ENCODE results near the gene RETREG3. TPM values are rescaled to one million over a fixed set of nuclear protein-coding genes. Genes with fewer than 3 reads are reported as not detected.
A peak's percentile ranks its signal among the peaks of the same experiment; 100 is the strongest.
"Not testable (repeated sequence)": the region's sequence is repeated elsewhere in the genome, so short reads cannot be mapped to it uniquely, and the experiment has no call there.

RETREG3 gene
- total and polyA plus RNA-seq, 3 experiments from 2014 or later, result 39.7 to 109 (median 40.3) TPM

GRCh38 chr17:42562388-42563142 lies 46.6 kb downstream of the RETREG3 start:
- Histone ChIP-seq H3K4me3 (ENCODE audit: low read length) (peak overlapping the region; percentile 93), H3K27me3 (ENCODE audit: insufficient read depth, low read length, poor library complexity, severe bottlenecking) (no peaks in the 10 kb centered on the region), H3K27ac (ENCODE audit: low read depth, low read length) (peak overlapping the region; percentile 73), H3K9me3 (ENCODE audit: low read length) (no peaks in the 10 kb centered on the region), H3K36me3 (ENCODE audit: insufficient read depth, low read length) (peaks cover 8% of the 10 kb centered on the region), H3K4me1 (ENCODE audit: insufficient read depth, low read length) (peaks cover 38% of the 10 kb centered on the region)
- H3K4me1 Mint-ChIP-seq, result peaks cover 33 to 46% (median 38%) of the 10 kb centered on the region in 3 donors
- POLR2A ChIA-PET, result interaction anchor here (0.9 kb wide), 1 partner anchor 24 kb away, joined by 3 read pairs; no protein-coding TSS in a partner anchor
- peak overlapping the region; percentile 71 to 98 (median 96) for H3K27ac Mint-ChIP-seq
- CTCF ChIA-PET, result interaction anchor here (2.5 to 2.8 kb wide), 2 partner anchors 8 to 15 kb away, joined by 6 to 9 read pairs; partner anchors contain the start of gene PSMC3IP
- no peaks in the 10 kb centered on the region for H3K9me3 Mint-ChIP-seq
- DNase-seq, result no peak
- no peaks in the 10 kb centered on the region for H3K27me3 Mint-ChIP-seq
- H3K4me3 Mint-ChIP-seq, result peak overlapping the region; percentile 84 to 99 (median 93)
- peaks cover 0 to 37% (median 3%) of the 10 kb centered on the region in 3 donors for H3K36me3 Mint-ChIP-seq

GRCh38 chr17:42561897-42562387 lies 47.2 kb downstream of the RETREG3 start, which contains the start of gene COASY:
Gene COASY (plus strand): TSS chr17:42562148. CDS start chr17:42562623, 475 bp downstream.
- Mint-ChIP-seq H3K36me3 (peaks cover 0 to 31% (median 3%) of the 10 kb centered on the region in 3 donors), H3K27ac (peak within 1 kb of the TSS; percentile 71 to 98 (median 96)), H3K9me3 (no peaks in the 10 kb centered on the region), H3K4me1 (peaks cover 28 to 40% (median 37%) of the 10 kb centered on the region in 3 donors), H3K4me3 (peak within 1 kb of the TSS; percentile 84 to 99 (median 93)), H3K27me3 (no peaks in the 10 kb centered on the region)
- Histone ChIP-seq H3K4me1 (ENCODE audit: insufficient read depth, low read length) (peaks cover 36% of the 10 kb centered on the region), H3K9me3 (ENCODE audit: low read length) (no peaks in the 10 kb centered on the region), H3K4me3 (ENCODE audit: low read length) (peak within 1 kb of the TSS; percentile 93), H3K36me3 (ENCODE audit: insufficient read depth, low read length) (peaks cover 8% of the 10 kb centered on the region), H3K27ac (ENCODE audit: low read depth, low read length) (peak within 1 kb of the TSS; percentile 73), H3K27me3 (ENCODE audit: insufficient read depth, low read length, poor library complexity, severe bottlenecking) (no peaks in the 10 kb centered on the region)
- ChIA-PET POLR2A (interaction anchor here (0.9 kb wide), 1 partner anchor 25 kb away, joined by 3 read pairs; no protein-coding TSS in a partner anchor), CTCF (interaction anchor here (2.5 kb wide), 1 partner anchor 16 kb away, joined by 6 read pairs; the partner anchor contains the start of gene PSMC3IP)
- DNase-seq, result peak; percentile 84 to 94 (median 88)

GRCh38 chr17:42560246-42560645 lies 48.9 kb downstream of the RETREG3 start:
- no peak for DNase-seq
- Mint-ChIP-seq H3K9me3 (no peaks in the 10 kb centered on the region), H3K4me3 (peak overlapping the region in 6 of 7 donors; percentile 13 to 85 (median 72)), H3K36me3 (peaks cover 0 to 23% (median 3%) of the 10 kb centered on the region in 3 donors), H3K27ac (peak overlapping the region in 3 of 8 donors; percentile 60 to 98 (median 61)), H3K27me3 (no peaks in the 10 kb centered on the region), H3K4me1 (peaks cover 25 to 38% (median 37%) of the 10 kb centered on the region in 3 donors)
- POLR2A ChIA-PET, result no interaction called here
- Histone ChIP-seq H3K9me3 (ENCODE audit: low read length) (no peaks in the 10 kb centered on the region), H3K36me3 (ENCODE audit: insufficient read depth, low read length) (peaks cover 4% of the 10 kb centered on the region), H3K4me1 (ENCODE audit: insufficient read depth, low read length) (peaks cover 33% of the 10 kb centered on the region), H3K4me3 (ENCODE audit: low read length) (no peak overlapping the region), H3K27me3 (ENCODE audit: insufficient read depth, low read length, poor library complexity, severe bottlenecking) (no peaks in the 10 kb centered on the region), H3K27ac (ENCODE audit: low read depth, low read length) (no peak overlapping the region)
- CTCF ChIA-PET, result interaction anchor here (0.9 kb wide), 1 partner anchor 18 kb away, joined by 3 read pairs; no protein-coding TSS in a partner anchor

GRCh38 chr17:42559075-42559474 lies 50.1 kb downstream of the RETREG3 start:
- Mint-ChIP-seq H3K4me3 (no peak overlapping the region), H3K4me1 (peaks cover 30 to 45% (median 43%) of the 10 kb centered on the region in 3 donors), H3K27me3 (no peaks in the 10 kb centered on the region), H3K36me3 (peaks cover 0 to 15% (median 3%) of the 10 kb centered on the region in 3 donors), H3K9me3 (no peaks in the 10 kb centered on the region), H3K27ac (peak overlapping the region in 1 of 8 donors; percentile 38)
- H3K36me3 ChIP-seq (ENCODE audit: insufficient read depth, low read length), result no peaks in the 10 kb centered on the region
- CTCF ChIA-PET, result interaction anchor here (0.8 kb wide), 1 partner anchor 18 kb away, joined by 3 read pairs; no protein-coding TSS in a partner anchor
- POLR2A ChIA-PET, result interaction anchor here (0.5 kb wide), 1 partner anchor 371 kb away, joined by 3 read pairs; no protein-coding TSS in a partner anchor
- H3K4me3 ChIP-seq (ENCODE audit: low read length), result no peak overlapping the region
- H3K4me1 ChIP-seq (ENCODE audit: insufficient read depth, low read length), result peaks cover 35% of the 10 kb centered on the region
- H3K27me3 ChIP-seq (ENCODE audit: insufficient read depth, low read length, poor library complexity, severe bottlenecking), result no peaks in the 10 kb centered on the region
- no peak for DNase-seq
- H3K9me3 ChIP-seq (ENCODE audit: low read length), result no peaks in the 10 kb centered on the region
- no peak overlapping the region for H3K27ac ChIP-seq (ENCODE audit: low read depth, low read length)

- Mint-ChIP-seq H3K4me3 (peak overlapping the region in 4 of 7 donors; percentile 87 to 96 (median 90)), H3K27ac (peak overlapping the region in 2 of 8 donors; percentile 70 to 94), H3K4me1 (peaks cover 12 to 42% (median 20%) of the 10 kb centered on the region in 3 donors)
- H3K27me3 Mint-ChIP-seq; H3K27me3 ChIP-seq (ENCODE audit: insufficient read depth, low read length, poor library complexity, severe bottlenecking); POLR2A ChIA-PET; H3K4me3 ChIP-seq (ENCODE audit: low read length); H3K36me3 ChIP-seq (ENCODE audit: insufficient read depth, low read length); H3K9me3 ChIP-seq (ENCODE audit: low read length); H3K27ac ChIP-seq (ENCODE audit: low read depth, low read length); CTCF ChIA-PET; DNase-seq; H3K9me3 Mint-ChIP-seq; H3K36me3 Mint-ChIP-seq: not testable (repeated sequence)
- peaks cover 12% of the 10 kb centered on the region for H3K4me1 ChIP-seq (ENCODE audit: insufficient read depth, low read length)
Observed at GRCh38 chr17:42555961-42556617, 53.1 kb downstream of the RETREG3 start.

- no peaks in the 10 kb centered on the region for H3K36me3 ChIP-seq (ENCODE audit: insufficient read depth, low read length)
- peaks cover 12% of the 10 kb centered on the region for H3K4me1 ChIP-seq (ENCODE audit: insufficient read depth, low read length)
- H3K27ac ChIP-seq (ENCODE audit: low read depth, low read length), result peak overlapping the region; percentile 79
- no peak for DNase-seq
- H3K9me3 ChIP-seq (ENCODE audit: low read length), result no peaks in the 10 kb centered on the region
- H3K27ac Mint-ChIP-seq, result peak overlapping the region; percentile 82 to 96 (median 94)
- peaks cover 13 to 41% (median 21%) of the 10 kb centered on the region in 3 donors for H3K4me1 Mint-ChIP-seq
- H3K27me3 Mint-ChIP-seq, result no peaks in the 10 kb centered on the region
- peak overlapping the region; percentile 87 to 96 (median 89) for H3K4me3 Mint-ChIP-seq
- H3K36me3 Mint-ChIP-seq, result peaks cover 0 to 2% (median 1%) of the 10 kb centered on the region in 3 donors
- ChIA-PET CTCF (interaction anchor here (1.1 to 2.2 kb wide), 5 partner anchors 9 to 26 kb away, joined by 3 to 12 read pairs (median 6); partner anchors contain the start of genes NAGLU and PSMC3IP), POLR2A (interaction anchor here (1.2 to 1.9 kb wide), 2 partner anchors 11 to 19 kb away, joined by 4 to 9 read pairs; partner anchors contain the start of genes MLX and NAGLU)
- H3K9me3 Mint-ChIP-seq, result no peaks in the 10 kb centered on the region
- H3K4me3 ChIP-seq (ENCODE audit: low read length), result peak overlapping the region; percentile 86
- no peaks in the 10 kb centered on the region for H3K27me3 ChIP-seq (ENCODE audit: insufficient read depth, low read length, poor library complexity, severe bottlenecking)
Observed at GRCh38 chr17:42555122-42555622, 54.0 kb downstream of the RETREG3 start.
